HG03342 (cell line): ENCODE measurements around the gene BATF.

Source experiments
- ATAC-seq: cut with Tn5 transposase; IDR thresholded peaks from one replicate; pipeline ENCODE4 v1.9.1; 2021; ENCODE audit warnings: mild to moderate bottlenecking, moderate library complexity; ENCODE audit not compliant: unreplicated experiment

Gene BATF

DNA sequence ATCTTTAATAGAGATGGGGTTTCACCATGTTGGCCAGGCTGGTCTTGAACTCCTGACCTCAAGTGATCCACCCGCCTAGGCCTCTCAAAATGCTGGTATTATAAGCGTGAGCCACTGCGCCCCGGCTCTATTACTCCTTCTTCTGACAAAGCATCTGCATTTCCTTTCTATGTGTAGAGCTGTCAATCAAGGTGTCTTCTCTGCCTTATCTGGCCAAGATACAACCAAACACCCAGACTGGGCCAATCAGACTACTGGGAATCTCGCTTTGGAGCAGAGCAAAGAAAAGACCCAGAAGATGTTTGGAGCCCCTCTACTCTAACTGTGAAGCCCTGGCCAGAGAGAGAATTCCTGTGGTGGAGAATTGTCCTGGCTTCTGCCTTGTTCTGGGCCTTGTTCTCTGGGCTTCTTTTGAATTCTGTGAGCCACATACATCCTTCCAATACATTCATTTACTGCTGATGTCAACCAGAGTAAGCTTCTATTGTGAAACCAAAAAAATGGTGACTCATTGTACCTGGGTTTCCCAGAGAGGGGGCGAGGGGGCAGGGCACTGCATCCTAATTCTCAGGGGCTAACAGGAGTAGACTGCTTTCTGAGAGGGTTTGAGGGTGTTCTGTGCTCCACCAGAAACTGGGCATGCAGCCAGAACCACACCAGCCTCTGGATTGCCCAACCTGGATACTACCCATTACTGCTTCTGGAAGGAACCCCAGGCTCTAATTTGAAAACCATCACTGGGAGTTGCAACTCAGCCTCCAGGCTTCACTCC is 37.4 kb downstream of the BATF start:
- ATAC-seq = no peak

- ATAC-seq = peak; percentile 53
These were observed 38.8 kb downstream of the BATF start for GRCh38 chr14:75561013-75561432.

GRCh38 chr14:75562089-75562488 is 39.8 kb downstream of the BATF start:
- ATAC-seq = no peak

DNA sequence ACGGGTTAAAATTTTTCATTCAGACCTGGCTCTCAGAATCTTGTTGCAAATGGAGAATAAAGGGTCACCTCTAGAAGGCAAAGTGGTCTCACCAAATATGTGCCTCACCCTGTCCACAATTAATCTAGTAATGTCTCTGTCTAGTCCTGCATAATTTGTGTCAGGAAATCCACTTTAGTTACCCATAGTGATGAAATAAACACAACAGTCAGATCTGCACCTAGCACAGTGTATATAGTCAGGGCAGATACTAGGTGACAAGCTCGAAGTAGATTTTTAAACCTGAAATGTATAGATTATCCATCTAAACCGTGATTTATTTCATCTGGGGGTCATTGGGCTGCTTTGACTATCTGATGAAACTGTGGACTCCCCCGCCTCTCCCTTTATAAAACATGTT is 40.2 kb downstream of the BATF start:
- ATAC-seq = no peak

DNA sequence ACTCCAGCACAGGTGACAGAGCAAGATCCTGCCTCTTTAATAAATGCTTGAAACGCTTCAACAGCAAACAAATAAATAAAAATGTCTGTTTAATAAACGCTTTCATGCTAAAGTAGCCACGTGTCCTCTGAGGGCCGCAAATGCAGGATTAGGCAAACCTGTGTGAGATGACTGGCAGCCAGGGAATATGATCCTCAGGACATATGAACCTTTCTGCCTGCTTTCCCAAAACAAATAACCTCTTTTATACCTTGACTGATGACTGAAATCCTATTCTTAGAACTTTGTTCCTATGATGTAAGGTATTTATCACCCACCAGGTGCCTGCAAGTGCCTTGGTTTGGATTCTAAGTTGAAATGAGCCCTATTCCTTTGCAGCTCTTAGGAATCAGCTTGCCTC is 41.7 kb downstream of the BATF start:
- no peak for ATAC-seq

DNA sequence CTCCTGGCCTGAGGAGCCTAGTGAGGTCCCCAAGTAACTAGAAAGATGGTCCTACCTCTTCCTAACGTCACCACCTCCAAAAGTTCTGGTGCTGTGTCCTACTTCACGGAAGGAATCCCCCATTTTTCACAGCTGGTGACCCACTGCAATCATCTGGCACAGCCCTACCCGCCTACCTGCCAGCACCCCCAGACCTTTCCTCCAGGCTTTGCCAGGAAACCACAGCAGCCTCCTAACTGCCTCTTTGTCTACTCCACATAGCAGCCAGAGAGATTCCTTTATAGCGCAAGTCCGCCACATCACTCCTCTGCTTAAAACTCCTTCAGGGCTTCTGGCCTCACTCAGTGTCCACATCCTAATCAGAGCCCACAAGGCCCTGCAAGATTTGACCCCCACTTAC is 42.8 kb downstream of the BATF start:
- ATAC-seq = no peak

DNA sequence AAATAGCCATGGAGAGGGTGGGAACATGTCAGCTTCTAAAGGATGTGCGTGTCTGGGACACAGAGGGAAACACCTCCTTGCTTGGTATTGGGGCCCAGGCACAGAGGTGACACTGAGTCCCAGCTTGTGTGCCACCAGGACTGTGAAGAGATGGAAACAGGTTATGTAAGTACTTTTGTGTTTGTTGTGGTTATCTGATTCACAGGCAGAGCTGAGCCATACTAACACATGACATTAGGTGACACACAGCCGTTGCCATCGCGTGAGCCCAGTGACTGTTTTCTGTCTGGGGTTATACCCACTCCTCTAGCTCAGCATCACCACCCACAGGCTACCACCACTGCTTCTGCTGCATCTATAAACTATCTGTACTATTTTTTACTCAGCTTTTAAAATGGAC is 44.1 kb downstream of the BATF start:
- no peak for ATAC-seq

DNA sequence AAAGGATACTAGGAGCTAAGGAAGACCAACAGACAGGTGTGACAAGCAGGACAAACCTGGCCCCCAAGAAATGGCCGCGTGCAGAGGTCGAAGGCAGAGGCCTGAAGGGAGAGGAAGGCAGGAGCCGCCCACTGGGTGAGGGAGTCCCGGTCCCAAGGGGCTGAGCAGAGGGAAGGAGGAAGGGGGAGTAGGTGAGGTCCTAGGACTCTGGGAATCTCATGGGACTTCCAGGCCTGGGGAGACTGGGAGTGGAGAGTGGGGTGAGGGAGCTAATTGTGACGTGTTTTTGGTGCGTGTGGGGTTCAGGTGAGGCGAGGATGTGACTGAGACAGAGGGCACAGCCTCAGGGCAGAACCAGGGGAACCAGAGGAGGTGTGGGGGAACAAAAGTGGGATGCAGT is 44.5 kb downstream of the BATF start:
- no peak for ATAC-seq

DNA sequence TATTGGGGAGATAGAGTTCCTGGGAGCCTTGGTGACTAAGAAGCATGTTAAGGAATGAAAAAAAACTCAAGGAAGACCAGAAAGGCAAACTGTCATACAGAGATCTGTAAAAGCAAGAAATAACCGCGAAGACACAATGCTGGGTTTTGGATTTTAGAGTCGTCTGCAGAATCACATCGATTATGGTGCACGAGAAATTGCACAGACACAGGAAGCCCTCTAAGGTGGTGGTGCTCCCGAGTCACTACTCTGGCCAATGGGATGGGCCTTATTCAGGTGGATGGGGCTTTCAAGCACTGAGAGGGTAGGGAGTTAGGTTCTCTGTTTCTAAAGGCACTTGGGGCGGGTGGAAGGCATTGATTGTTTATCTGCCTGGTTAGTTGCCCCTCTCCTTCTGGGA is 45.9 kb downstream of the BATF start:
- ATAC-seq = no peak

DNA sequence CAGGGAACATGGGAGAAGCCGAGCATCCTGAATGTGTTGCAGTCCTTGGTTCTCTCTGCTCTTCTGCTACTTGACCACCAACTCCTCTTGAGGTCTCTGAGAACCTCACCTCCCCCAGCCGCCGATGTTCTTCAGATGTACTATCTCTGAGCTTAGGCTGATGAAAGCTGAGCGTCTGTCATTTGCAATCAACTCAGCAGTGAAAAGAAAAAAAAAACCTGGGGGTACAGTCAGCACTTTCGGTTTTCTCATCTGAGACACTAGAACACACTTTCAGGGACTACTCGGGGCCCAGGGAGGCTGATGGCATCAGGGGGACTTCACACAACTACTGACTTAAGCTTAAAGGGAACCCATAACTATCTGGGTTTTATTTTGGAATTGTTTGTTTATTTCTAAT is 46.5 kb downstream of the BATF start:
- ATAC-seq = no peak

DNA sequence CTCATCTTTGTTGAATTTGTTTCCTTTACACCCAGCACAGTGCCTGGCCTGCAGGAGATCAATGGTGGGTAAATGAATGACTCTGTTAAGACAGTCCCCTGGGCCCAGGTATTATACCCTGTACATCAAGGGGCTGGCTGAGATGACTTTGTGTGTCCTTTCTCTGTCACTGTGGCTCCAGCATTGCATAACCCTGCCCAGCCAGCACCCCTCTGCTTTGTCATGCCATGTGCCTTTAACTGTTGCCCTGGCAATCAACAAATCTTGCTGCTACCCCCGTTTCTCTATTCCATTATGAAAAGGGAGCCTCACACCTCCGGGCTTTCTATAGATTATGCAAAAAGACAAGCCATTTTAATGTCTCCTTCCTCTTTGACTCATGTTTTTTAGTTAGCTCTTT is 48.5 kb downstream of the BATF start:
- ATAC-seq = no peak

GRCh38 chr14:75572104-75572503 is 49.8 kb downstream of the BATF start:
- ATAC-seq = no peak

DNA sequence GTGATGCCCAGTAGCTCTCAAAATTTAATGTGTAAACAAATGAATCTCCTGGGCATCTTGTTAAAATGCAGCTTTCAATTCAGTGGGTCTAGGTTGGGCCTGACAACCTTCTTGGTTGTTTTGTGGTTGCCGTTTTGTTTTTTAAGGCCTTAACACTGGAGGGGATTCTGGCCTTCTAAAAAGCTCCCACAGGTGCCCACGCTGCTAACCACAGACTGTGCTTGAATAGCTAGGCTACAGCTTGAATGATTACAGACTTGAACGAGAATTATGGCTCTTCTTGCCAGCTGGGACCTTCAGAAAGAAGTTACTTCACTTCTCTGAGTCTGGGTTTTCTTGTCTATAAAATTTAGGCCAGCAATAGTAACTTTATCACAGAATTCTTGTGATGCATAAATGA is 54.8 kb downstream of the BATF start:
- no peak for ATAC-seq

DNA sequence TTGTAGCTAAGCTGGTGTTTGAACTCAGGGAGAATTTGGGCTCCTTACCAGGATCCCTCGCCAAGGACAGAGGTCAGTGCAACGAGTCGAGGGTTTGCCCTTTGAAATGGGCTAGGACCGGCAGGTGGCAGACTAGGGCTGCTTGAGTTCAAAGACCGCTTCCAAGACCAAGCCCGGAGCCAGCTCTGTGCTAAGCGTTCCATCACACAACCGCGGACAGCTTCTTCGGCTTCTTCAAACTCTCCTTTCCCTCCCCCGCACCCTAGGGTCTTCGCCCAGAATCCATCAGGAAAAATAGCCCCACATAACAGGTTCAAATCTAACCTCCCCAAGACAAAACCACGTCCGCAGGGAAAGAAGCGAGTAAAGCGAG is 55.4 kb downstream of the BATF start:
- ATAC-seq = peak; percentile 84

GRCh38 chr14:75578102-75578785 is 56.0 kb downstream of the BATF start, which contains the start of gene FLVCR2:
Gene FLVCR2, plus strand, starts transcription at chr14:75578620. Its CDS starts 353 bp downstream, at chr14:75578973.
- no peak for ATAC-seq

DNA sequence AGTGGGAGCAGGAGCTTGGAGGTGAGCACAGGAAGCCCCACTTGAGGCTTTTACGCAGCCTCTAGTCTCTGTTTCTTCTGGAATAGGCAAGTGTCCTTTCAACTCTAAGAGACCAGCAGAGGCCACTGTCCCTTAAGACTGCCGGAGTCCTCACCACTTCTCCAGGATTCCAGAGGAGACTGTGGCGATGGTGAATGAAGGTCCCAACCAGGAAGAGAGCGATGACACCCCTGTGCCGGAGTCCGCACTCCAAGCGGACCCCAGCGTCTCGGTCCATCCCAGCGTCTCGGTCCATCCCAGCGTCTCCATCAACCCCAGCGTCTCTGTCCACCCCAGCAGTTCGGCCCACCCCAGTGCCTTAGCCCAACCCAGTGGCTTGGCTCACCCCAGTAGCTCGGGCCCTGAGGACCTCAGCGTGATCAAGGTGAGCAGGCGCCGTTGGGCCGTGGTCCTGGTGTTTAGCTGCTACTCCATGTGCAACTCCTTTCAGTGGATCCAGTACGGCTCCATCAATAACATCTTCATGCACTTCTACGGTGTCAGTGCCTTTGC is 56.6 kb downstream of the BATF start:
- ATAC-seq = no peak

DNA sequence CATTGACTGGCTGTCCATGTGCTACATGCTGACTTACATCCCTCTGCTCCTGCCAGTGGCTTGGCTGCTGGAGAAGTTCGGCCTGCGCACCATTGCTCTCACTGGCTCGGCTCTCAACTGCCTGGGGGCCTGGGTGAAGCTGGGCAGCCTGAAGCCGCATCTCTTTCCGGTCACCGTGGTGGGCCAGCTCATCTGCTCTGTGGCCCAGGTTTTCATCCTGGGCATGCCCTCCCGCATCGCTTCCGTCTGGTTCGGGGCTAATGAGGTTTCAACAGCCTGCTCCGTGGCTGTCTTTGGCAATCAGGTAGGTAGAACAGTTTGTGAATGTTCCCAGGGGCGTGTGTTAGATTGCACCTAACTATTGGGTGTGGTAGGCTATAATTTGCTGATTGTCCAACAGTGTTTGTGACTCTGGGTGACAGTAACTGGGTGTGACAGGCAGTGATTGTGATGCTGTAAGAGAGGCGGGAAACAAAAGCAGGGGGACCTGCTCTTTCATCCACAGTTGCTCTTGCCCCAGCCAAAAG is 57.1 kb downstream of the BATF start:
- ATAC-seq = no peak

GRCh38 chr14:75579882-75580281 is 57.6 kb downstream of the BATF start:
- ATAC-seq = no peak

DNA sequence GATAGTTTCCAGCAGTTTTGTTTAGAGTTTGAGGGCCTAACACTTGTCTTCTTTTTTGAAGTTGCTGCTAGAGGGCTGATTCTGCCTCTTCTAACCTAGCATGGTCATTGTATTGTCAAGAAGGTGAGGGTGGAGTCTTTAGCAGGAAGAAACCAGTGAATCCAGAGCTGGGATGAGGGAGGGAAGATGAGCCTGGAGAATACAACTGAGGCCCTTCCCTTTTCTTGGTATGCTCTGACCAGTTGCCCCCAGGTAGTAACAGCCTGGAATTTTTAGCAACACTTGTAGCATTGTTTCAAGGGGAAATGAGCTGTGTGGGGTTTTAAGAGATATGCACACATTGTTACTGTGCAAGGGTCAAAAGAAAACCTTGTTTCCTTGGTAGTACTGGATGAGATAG is 65.1 kb downstream of the BATF start:
- ATAC-seq = no peak

GRCh38 chr14:75589931-75590330 is 67.7 kb downstream of the BATF start:
- ATAC-seq = no peak

DNA sequence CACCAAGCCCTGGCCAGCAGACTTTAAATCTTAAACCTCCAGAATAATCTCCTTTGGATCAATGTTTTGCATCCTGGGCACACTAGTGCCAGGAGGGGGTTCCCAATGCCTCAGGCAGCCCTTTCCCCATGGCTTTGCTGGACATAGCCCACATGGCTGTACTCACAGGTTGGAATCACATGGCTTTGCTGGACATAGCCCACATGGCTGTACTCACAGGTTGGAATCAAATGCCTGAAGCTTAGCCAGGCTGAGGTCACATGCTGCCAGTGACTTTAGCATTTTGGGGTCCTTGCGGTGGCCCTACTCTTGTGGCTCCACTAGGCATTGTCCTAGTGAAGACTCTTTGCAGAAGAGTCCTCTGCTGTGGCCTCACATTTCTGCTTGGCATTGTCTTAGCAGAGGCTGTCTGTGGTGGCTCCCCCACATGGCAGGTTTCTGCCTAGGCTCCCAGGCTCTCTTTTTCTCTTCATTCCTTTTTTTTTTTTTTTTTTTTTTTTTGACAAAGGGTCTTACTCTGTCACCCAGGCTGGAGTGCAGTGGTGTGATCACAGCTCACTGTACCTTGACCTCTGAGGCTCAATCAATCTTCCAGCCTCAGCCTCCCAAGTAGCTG is 69.2 kb downstream of the BATF start:
- no peak for ATAC-seq
